ENCODE results near the gene ASXL1. TPM values are rescaled to one million over a fixed set of nuclear protein-coding genes. Genes with fewer than 3 reads are reported as not detected.
A peak's percentile ranks its signal among the peaks of the same experiment; 100 is the strongest.

Gene ASXL1
- total and polyA plus RNA-seq, 9 of the 15 experiments (the other 6 are each of a cell fraction or from before 2014, with no cell fraction given) = 6.5 to 65.3 (median 32.3) TPM

DNA sequence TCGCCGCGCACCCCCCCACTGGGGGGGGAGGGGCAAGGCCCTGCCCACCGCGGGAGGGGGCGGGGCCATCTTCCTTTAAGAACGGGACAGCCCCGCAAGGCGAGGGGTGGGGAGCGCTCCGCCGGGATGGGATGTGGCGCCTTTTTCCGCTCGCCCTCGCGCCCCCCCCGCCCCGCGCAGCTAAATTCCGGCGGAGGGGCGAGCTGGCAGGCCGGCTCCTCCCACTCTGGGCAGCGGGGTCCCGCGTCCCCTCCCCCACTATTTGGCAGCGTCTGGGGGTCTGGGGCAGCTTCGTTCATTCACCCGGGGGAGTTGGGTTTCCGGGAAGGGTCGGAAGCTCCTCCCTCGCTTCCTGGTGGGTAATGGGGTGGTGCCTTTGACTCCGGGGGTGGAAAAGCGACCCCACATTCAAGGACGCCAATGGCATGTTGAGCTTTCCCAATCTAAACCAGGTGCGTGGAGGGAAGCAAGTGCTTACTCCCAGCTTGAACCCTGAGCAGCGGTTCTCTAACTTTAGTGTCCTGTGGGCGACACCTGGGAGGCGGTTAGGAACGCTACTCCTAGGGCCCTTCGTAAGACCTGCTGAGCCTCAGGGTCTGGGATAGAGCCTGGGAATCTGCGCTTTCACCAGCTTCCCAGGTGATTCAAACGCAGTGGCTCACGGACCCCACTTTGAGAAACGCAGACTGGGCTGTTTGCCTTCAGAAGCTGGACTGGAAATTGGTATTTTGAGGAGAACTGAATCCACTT, 927 bp downstream of the ASXL1 start (continued):
- TF ChIP-seq, protein P1, sequence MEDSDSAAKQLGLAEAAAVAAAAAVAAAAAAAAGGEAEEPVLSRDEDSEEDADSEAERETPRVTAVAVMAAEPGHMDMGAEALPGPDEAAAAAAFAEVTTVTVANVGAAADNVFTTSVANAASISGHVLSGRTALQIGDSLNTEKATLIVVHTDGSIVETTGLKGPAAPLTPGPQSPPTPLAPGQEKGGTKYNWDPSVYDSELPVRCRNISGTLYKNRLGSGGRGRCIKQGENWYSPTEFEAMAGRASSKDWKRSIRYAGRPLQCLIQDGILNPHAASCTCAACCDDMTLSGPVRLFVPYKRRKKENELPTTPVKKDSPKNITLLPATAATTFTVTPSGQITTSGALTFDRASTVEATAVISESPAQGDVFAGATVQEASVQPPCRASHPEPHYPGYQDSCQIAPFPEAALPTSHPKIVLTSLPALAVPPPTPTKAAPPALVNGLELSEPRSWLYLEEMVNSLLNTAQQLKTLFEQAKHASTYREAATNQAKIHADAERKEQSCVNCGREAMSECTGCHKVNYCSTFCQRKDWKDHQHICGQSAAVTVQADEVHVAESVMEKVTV (CRISPR knock-in tag; IDR thresholded peaks at IDR 0.05) = no peak
- TF ChIP-seq HDGF (IDR thresholded peaks at IDR 0.05) (no peak), PTRF (tag; IDR thresholded peaks at IDR 0.05) (no peak), SAP30 (IDR thresholded peaks at IDR 0.05; ENCODE audit: borderline replicate concordance, insufficient read depth, low read depth, low read length, poor library complexity, severe bottlenecking) (peak; percentile 85), HIVEP1 (CRISPR knock-in tag; IDR thresholded peaks at IDR 0.05) (no peak), CHD1 (IDR thresholded peaks at IDR 0.05; ENCODE audit: low read length) (peak; percentile 40), HDAC1 (IDR thresholded peaks at IDR 0.05) (peak in 1 of 2 experiments; percentile 65; a peak in 1 of 4 replicates), CHD2 (IDR thresholded peaks at IDR 0.05; ENCODE audit: low read depth, low read length) (peak; percentile 28; the same call in 1 of the 2 replicates), ZNF217 (CRISPR knock-in tag; IDR thresholded peaks at IDR 0.05) (no peak), RBFOX2 (IDR thresholded peaks at IDR 0.05; ENCODE audit: low read depth, low read length) (peak; percentile 76), CEBPG (CRISPR knock-in tag; IDR thresholded peaks at IDR 0.05) (no peak; the same call in 1 of the 2 replicates), CEBPG (tag; conservative IDR thresholded peaks at IDR 0.05 in 1 of 2, IDR thresholded peaks at IDR 0.05 in 1 of 2) (no peak), ZEB2 (IDR thresholded peaks at IDR 0.05) (0 out of 2 replicates have a peak, but pooled peaks have one; percentile 17), FUS (optimal IDR thresholded peaks at IDR 0.05; ENCODE audit: low read depth, low read length) (no peak), FOXM1 (IDR thresholded peaks at IDR 0.05; ENCODE audit: low read depth) (no peak), FOXM1 (CRISPR knock-in tag; IDR thresholded peaks at IDR 0.05; ENCODE audit: low read depth) (0 out of 2 replicates have a peak, but pooled peaks have one; percentile 79), POLR2G (IDR thresholded peaks at IDR 0.05; ENCODE audit: low read depth, low read length) (peak; percentile 81), ATF1 (CRISPR knock-in tag; IDR thresholded peaks at IDR 0.05) (no peak), ATF1 (tag; IDR thresholded peaks at IDR 0.05) (0 out of 2 replicates have a peak, but pooled peaks have one; percentile 6)
- TF ChIP-seq, protein P2, sequence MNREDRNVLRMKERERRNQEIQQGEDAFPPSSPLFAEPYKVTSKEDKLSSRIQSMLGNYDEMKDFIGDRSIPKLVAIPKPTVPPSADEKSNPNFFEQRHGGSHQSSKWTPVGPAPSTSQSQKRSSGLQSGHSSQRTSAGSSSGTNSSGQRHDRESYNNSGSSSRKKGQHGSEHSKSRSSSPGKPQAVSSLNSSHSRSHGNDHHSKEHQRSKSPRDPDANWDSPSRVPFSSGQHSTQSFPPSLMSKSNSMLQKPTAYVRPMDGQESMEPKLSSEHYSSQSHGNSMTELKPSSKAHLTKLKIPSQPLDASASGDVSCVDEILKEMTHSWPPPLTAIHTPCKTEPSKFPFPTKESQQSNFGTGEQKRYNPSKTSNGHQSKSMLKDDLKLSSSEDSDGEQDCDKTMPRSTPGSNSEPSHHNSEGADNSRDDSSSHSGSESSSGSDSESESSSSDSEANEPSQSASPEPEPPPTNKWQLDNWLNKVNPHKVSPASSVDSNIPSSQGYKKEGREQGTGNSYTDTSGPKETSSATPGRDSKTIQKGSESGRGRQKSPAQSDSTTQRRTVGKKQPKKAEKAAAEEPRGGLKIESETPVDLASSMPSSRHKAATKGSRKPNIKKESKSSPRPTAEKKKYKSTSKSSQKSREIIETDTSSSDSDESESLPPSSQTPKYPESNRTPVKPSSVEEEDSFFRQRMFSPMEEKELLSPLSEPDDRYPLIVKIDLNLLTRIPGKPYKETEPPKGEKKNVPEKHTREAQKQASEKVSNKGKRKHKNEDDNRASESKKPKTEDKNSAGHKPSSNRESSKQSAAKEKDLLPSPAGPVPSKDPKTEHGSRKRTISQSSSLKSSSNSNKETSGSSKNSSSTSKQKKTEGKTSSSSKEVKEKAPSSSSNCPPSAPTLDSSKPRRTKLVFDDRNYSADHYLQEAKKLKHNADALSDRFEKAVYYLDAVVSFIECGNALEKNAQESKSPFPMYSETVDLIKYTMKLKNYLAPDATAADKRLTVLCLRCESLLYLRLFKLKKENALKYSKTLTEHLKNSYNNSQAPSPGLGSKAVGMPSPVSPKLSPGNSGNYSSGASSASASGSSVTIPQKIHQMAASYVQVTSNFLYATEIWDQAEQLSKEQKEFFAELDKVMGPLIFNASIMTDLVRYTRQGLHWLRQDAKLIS (CRISPR knock-in tag; IDR thresholded peaks at IDR 0.05) = peak; percentile 30; the same call in 1 of the 2 replicates
- TF ChIP-seq, protein P3, sequence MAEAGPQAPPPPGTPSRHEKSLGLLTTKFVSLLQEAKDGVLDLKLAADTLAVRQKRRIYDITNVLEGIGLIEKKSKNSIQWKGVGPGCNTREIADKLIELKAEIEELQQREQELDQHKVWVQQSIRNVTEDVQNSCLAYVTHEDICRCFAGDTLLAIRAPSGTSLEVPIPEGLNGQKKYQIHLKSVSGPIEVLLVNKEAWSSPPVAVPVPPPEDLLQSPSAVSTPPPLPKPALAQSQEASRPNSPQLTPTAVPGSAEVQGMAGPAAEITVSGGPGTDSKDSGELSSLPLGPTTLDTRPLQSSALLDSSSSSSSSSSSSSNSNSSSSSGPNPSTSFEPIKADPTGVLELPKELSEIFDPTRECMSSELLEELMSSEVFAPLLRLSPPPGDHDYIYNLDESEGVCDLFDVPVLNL (CRISPR knock-in tag; IDR thresholded peaks at IDR 0.05; ENCODE audit: low read depth) = no peak
